Muscle of back (tissue), 11 donors: Measurements from ENCODE around the gene OR2B2. TPM values are rescaled to one million over a fixed set of nuclear protein-coding genes. Genes with fewer than 3 reads are reported as not detected.

Source experiments
- DNase-seq, 3 donors: peaks; one replicate each; pipeline versions ENCODE4 v3.0.0 to v3.0.0-alpha.2; 2013
- polyA plus RNA-seq, 10 donors: library from polyadenylated mRNA; unstranded; fragments of 120-200 nt; gene quantifications; one replicate each; pipeline ENCODE4 v1.2.1, GENCODE V29; 2013; ENCODE audit not compliant: insufficient read length in 10 of 10

Gene OR2B2
- polyA plus RNA-seq, 10 donors = not detected

GRCh38 chr6:27867945-27868300 lies 44.3 kb downstream of the OR2B2 start:
- no peak for DNase-seq

DNA sequence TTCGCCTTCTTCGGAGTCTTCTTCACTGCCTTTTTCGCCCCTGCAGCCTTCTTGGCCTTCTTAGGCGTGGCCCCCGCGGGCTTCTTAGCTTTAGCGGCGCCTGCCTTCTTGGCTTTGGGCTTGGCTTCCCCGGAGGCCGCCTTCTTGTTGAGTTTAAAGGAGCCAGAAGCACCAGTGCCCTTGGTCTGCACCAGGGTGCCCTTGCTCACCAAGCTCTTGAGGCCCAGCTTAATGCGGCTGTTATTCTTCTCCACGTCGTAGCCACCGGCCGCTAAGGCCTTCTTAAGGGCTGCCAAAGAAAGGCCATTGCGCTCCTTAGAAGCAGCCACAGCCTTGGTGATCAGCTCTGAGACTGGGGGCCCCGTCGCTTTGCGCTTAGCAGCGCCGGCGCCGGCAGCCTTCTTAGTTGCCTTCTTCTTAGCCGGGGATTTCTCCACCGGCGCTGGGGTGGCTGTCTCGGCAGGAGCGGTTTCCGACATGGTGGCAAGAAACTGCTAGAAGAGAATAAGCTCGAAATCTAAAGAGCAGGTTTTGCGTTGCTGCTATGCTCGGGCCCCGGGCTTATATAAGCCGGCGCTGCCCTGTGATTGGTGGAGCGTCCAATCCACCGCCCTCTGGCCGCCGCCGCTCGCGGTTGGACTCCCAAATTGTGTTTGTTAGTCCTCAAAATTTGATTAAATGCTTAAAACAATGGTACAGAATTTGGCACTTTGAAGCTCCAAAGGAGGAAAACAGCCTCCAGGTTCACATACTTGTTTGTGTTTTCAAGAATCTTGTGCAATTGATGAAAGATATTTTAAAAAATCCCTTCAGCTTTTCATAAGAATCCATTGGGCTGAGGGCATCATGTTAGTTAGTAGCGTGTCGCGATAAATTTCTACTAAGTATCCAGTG lies 44.9 kb downstream of the OR2B2 start:
- DNase-seq = peak; percentile 85 to 94 (median 86)

- peak; percentile 75 to 87 (median 85) for DNase-seq
These were observed 45.7 kb downstream of the OR2B2 start for GRCh38 chr6:27866357-27867050.

DNA sequence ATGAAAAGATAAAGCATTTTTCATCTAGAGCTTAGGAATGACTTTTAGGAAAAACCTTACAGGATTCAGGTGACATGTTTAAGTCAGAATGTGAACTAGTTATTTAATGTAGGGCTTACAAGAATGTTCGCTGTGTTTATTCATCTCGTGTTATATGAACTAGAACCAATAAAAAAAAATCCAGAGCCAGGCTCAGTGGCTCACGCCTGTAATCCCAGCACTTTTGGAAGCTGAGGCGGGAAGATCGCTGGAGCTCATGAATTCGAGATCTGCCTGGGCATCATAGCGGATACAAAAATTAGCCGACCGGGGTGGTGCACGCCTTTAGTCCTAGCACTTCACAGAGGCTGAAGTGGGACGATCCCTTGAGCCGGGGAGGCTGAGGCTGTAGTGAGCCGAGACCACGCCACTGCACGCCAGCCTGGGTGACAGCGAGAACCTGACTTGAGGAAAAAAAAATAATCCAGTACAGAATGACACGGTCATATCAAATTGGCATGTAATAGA lies 46.3 kb downstream of the OR2B2 start:
- no peak for DNase-seq

GRCh38 chr6:27864906-27865849 lies 47.0 kb downstream of the OR2B2 start:
- peak; percentile 95 to 99 (median 97) for DNase-seq

DNA sequence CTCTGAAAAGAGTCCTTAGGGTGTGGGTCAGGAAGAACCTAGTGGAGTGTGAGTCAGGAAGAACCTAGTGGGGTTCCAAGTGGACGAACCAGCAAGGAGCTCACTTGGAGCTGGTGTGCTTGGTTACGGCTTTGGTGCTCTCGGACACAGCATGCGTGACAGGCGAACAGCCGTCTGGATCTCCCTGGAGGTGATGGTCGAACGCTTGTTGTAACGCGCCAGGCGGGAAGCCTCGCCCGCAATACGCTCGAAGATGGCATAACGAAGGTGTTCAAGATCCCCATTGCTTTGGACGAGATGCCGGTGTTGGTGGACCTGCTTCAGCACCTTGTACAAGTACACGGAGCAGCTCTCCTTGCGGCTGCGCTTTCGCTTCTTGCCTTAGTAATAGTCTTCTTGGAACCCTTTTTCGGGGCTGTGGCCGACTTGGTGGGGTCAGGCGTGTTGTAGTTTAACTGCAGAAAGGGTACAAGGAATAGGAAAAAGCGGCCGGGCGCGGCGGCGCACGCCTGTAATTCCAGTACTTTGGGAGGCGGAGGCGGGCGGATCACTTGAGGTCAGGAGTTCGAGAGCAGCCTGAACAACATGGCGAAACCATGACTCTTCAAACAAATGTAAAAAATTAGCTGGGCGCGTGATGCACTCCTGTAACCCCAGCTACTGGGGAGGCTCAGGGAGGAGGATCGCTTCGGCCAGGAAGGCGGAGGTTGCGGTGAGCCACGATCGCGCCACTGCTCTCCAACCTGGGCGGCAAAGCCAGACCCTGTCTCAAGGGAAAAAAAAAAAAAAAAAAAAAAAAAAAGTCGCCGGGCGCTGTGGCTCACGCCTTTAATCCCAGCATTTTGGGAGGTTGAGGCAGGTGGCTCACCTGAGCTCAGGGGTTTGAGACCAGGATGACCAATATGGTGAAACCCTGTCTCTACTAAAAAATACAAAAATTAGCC lies 48.0 kb downstream of the OR2B2 start:
- peak in 2 of 3 donors; percentile 28 to 78 for DNase-seq

DNA sequence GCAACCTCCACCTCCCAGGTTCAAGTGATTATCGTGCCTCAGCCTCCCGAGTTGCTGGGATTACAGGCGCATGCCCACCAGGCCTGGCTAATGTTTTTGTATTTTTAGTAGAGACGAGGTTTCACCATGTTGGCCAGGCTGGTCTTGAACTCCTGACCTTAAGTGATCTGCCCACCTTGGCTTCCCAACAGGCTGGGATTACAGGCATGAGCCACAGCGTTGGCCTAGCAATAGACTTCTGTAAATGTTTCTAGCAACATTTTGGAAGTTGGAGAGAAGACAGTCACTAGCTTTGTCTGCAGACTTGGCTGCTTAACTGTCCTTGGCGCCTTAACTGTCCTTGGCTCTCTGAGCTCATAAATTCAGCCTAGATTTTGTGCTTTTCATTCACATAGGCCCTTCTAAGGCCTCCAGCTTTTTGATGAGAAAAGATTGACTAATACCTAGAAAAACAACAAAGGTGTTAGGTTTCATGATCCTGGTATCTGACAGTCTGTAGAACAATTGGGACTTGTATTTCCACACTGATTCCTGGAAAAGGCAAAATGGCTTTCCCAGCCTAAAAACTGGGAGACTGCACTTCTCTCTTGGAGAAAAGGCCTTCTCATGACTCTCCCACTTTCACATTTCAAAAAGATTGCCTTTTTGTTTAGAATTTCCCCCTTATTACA lies 49.7 kb downstream of the OR2B2 start:
- peak in 1 of 3 donors; percentile 13 for DNase-seq

- DNase-seq = no peak
These were observed 50.3 kb downstream of the OR2B2 start for GRCh38 chr6:27861861-27862260.

DNA sequence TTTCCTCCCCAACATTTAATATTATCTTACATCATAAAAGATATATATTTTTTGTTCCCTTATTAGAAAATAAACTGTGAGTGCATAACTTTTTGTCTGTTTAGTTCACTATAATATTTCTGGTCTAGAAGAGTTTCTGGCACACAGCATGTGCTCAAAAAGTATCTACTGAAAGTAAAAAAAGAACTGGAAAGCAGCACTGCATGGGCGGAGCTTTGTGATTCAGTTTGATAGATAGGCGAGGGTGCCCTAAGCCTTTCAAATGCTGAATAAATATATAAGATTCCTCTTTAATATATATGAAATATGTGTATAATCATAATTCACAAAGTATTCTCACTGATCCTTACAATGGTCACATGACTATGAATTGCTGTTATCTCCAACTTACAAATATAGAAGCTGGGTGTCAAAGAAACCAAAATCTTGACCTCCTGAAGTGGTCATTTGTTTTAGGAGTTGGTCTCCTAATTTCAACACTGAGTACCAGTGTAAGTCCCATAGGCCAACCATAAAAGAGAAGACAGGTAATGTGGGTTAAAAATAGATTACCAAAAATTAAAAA lies 50.8 kb downstream of the OR2B2 start:
- DNase-seq = no peak

Other genes starting within 250 kb of the OR2B2 start
- under 1 TPM in 1 of 10 donors, not detected in 9; 0.13 TPM for gene OR2B6, start 44.8 kb upstream of the OR2B2 start, polyA plus RNA-seq
- gene ZNF165, start 168.2 kb upstream of the OR2B2 start, polyA plus RNA-seq = 1 to 10 TPM in 1 of 10 donors, under 1 TPM in 9; 0.29 to 1.1 (median 0.45) TPM
- gene ZSCAN16, start 212.2 kb upstream of the OR2B2 start, polyA plus RNA-seq = 1 to 10 TPM; 3.1 to 5.1 (median 4.1) TPM
- gene ZKSCAN8, start 229.5 kb upstream of the OR2B2 start, polyA plus RNA-seq = 10 to 100 TPM; 16.7 to 29.7 (median 22.2) TPM